D721Med (cell line): ENCODE results near the gene SRP9.

Experiments used
- DNase-seq: peaks from one replicate; pipeline ENCODE4 v3.0.0; 2011; ENCODE audit warnings: low spot score; ENCODE audit not compliant: insufficient read length
- FAIRE-seq: peaks from 2 replicates; lab custom pipeline; 2011; peaks lifted over from hg19 to GRCh38; lab: Jason Lieb, UNC
- CTCF ChIP-seq: IDR thresholded peaks from 2 replicates; pipeline ENCODE4 v1.5.1; 2012; ENCODE audit warnings: mild to moderate bottlenecking, control low read depth; ENCODE audit not compliant: insufficient read depth; ENCODE audit errors: missing control alignments

Gene SRP9

GRCh38 chr1:225818229-225818628 lies 40.6 kb downstream of the SRP9 start:
- DNase-seq (no peak), FAIRE-seq (no peak)
- TF ChIP-seq CTCF: no peak

GRCh38 chr1:225819346-225820192 lies 41.9 kb downstream of the SRP9 start:
- TF ChIP-seq CTCF: no peak
- FAIRE-seq: no peak
- no peak for DNase-seq

GRCh38 chr1:225820522-225821120 lies 43.0 kb downstream of the SRP9 start:
- no peak for TF ChIP-seq CTCF
- FAIRE-seq (no peak), DNase-seq (no peak)

- DNase-seq (no peak), FAIRE-seq (no peak)
- no peak for TF ChIP-seq CTCF
Measured at GRCh38 chr1:225822655-225823403, 45.2 kb downstream of the SRP9 start.

- FAIRE-seq (no peak), DNase-seq (no peak)
- TF ChIP-seq CTCF: no peak
Measured at GRCh38 chr1:225823811-225824261, 46.2 kb downstream of the SRP9 start.

GRCh38 chr1:225824533-225824941 lies 46.9 kb downstream of the SRP9 start:
- no peak for TF ChIP-seq CTCF
- no peak for FAIRE-seq
- DNase-seq: no peak
